Uterus (tissue), 2 donors: ENCODE data around the gene ACIN1.

Experiments used
- CTCF ChIP-seq, 4 experiments: fragments of 200-600 bp in 2 of 4; fragments of 450-650 bp in 2 of 4; sonication (generic) in 2 of 4; IDR thresholded peaks; one replicate each; pipeline ENCODE4 v1.5.1; 2016 to 2019; ENCODE audit warnings: antibody characterized with exemption in 4 of 4, mild to moderate bottlenecking in 2 of 4, moderate library complexity in 1 of 4
- POLR2A ChIP-seq, 2 donors: fragments of 450-650 bp; IDR thresholded peaks; one replicate each; pipeline ENCODE4 v1.6.1; 2016; ENCODE audit warnings: antibody characterized with exemption in 2 of 2, mild to moderate bottlenecking in 1 of 2, moderate library complexity in 1 of 2

- TF ChIP-seq POLR2A (IDR thresholded peaks at IDR 0.05) (no peak), CTCF (IDR thresholded peaks at IDR 0.05) (no peak)
These were observed 9.8 kb upstream of the ACIN1 start, which contains the start of gene CIROP for GRCh38 chr14:23104591-23105347.
